ENCODE data around the gene TLCD2. TPM values are rescaled to one million over a fixed set of nuclear protein-coding genes. Genes with fewer than 3 reads are reported as not detected.

The TLCD2 gene
- total and polyA plus RNA-seq, 2 of the 13 experiments (the other 11 are each of a cell fraction or from before 2014, with no cell fraction given), result 0.90 to 1.1 TPM

GRCh38 chr17:1716076-1716911 lies 6.1 kb upstream of the TLCD2 start (continued):
- TF ChIP-seq ZNF513 (CRISPR knock-in tag; conservative IDR thresholded peaks at IDR 0.05) (no peak), MBNL3 (CRISPR knock-in tag; conservative IDR thresholded peaks at IDR 0.05) (no peak), ZNF253 (CRISPR knock-in tag; IDR thresholded peaks at IDR 0.05; ENCODE audit: borderline replicate concordance) (no peak), TEAD2 (CRISPR knock-in tag; IDR thresholded peaks at IDR 0.05) (0 out of 2 replicates have a peak, but pooled peaks have one; percentile 22), ZNF678 (CRISPR knock-in tag; IDR thresholded peaks at IDR 0.05) (no peak), MYNN (CRISPR knock-in tag; IDR thresholded peaks at IDR 0.05; ENCODE audit: low read depth) (no peak), SP140L (CRISPR knock-in tag; IDR thresholded peaks at IDR 0.05; ENCODE audit: borderline replicate concordance) (no peak; the same call in 1 of the 2 replicates), SRF (IDR thresholded peaks at IDR 0.05; ENCODE audit: low read depth, low read length) (0 out of 2 replicates have a peak, but pooled peaks have one; percentile 15), NCOA1 (CRISPR knock-in tag; IDR thresholded peaks at IDR 0.05) (no peak), SMAD3 (CRISPR knock-in tag; IDR thresholded peaks at IDR 0.05) (0 out of 2 replicates have a peak, but pooled peaks have one; percentile 33), ZNF318 (CRISPR knock-in tag; IDR thresholded peaks at IDR 0.05) (no peak), ZNF782 (CRISPR knock-in tag; IDR thresholded peaks at IDR 0.05; ENCODE audit: borderline replicate concordance) (no peak; the same call in 1 of the 2 replicates), SRSF1 (optimal IDR thresholded peaks at IDR 0.05; ENCODE audit: low read depth, low read length) (no peak), ZSCAN25 (CRISPR knock-in tag; IDR thresholded peaks at IDR 0.05) (no peak), ZNF503 (CRISPR knock-in tag; IDR thresholded peaks at IDR 0.05) (no peak)

Measured in HepG2 (cell line).